Measurements from ENCODE around the gene CCN5. TPM values are rescaled to one million over a fixed set of nuclear protein-coding genes. Genes with fewer than 3 reads are reported as not detected.
A peak's percentile ranks its signal among the peaks of the same experiment; 100 is the strongest.

Gene CCN5
- total RNA-seq, 2 donors from 2014 or later = not detected

DNA sequence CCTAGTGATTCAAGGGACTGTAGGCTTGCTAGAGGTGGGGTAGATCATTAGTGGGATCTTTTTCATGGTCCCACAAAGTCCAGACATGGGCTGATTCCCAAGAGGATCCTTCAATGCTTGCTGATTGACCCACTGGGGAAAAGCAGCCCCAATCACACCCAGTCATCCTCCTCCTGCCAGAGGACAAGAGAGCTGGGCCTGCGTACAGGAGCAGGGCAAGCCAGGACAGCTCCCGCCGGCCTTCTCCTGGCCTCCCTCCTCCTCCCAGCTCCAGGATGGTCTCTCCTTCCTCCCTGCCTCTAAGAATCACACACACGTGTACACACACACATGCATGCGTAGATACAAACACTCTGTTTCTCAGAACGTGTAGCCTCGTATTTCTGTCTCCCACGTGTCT, 57.5 kb downstream of the CCN5 start:
- peaks cover 3% of the 10 kb centered on the region for H3K27me3 Mint-ChIP-seq (ENCODE audit: insufficient read depth)
- Histone ChIP-seq H3K27ac (ENCODE audit: low read depth, low read length) (no peak overlapping the region), H3K9ac (ENCODE audit: extremely low read depth, low read length, poor library complexity, severe bottlenecking) (no peak overlapping the region), H3K4me1 (ENCODE audit: control insufficient read depth, insufficient read depth, low read length) (no peaks in the 10 kb centered on the region), H3K4me3 (ENCODE audit: low read length) (no peak overlapping the region), H3K27me3 (ENCODE audit: control insufficient read depth, insufficient read depth, low read length, poor library complexity, severe bottlenecking) (peaks cover 11% of the 10 kb centered on the region), H3K36me3 (ENCODE audit: control insufficient read depth, insufficient read depth, low read length) (no peaks in the 10 kb centered on the region), H3K9me3 (ENCODE audit: control insufficient read depth, low read length) (no peaks in the 10 kb centered on the region)
- H3K36me3 Mint-ChIP-seq (ENCODE audit: low read depth) = no peaks in the 10 kb centered on the region
- DNase-seq = no peak
- H3K9me3 Mint-ChIP-seq = no peaks in the 10 kb centered on the region
- WGBS, 2 experiments (ENCODE audit: insufficient coverage in 1 of 2, insufficient read length in 1 of 2) = 81 to 82% methylated on average over 7 to 8 of the region's 8 CpGs
- H3K27ac Mint-ChIP-seq = no peak overlapping the region
- no peaks in the 10 kb centered on the region for H3K4me1 Mint-ChIP-seq
- TF ChIP-seq, protein P1, sequence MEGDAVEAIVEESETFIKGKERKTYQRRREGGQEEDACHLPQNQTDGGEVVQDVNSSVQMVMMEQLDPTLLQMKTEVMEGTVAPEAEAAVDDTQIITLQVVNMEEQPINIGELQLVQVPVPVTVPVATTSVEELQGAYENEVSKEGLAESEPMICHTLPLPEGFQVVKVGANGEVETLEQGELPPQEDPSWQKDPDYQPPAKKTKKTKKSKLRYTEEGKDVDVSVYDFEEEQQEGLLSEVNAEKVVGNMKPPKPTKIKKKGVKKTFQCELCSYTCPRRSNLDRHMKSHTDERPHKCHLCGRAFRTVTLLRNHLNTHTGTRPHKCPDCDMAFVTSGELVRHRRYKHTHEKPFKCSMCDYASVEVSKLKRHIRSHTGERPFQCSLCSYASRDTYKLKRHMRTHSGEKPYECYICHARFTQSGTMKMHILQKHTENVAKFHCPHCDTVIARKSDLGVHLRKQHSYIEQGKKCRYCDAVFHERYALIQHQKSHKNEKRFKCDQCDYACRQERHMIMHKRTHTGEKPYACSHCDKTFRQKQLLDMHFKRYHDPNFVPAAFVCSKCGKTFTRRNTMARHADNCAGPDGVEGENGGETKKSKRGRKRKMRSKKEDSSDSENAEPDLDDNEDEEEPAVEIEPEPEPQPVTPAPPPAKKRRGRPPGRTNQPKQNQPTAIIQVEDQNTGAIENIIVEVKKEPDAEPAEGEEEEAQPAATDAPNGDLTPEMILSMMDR (conservative IDR thresholded peaks at IDR 0.05) = no peak
- H3K4me3 Mint-ChIP-seq = no peak overlapping the region

DNA sequence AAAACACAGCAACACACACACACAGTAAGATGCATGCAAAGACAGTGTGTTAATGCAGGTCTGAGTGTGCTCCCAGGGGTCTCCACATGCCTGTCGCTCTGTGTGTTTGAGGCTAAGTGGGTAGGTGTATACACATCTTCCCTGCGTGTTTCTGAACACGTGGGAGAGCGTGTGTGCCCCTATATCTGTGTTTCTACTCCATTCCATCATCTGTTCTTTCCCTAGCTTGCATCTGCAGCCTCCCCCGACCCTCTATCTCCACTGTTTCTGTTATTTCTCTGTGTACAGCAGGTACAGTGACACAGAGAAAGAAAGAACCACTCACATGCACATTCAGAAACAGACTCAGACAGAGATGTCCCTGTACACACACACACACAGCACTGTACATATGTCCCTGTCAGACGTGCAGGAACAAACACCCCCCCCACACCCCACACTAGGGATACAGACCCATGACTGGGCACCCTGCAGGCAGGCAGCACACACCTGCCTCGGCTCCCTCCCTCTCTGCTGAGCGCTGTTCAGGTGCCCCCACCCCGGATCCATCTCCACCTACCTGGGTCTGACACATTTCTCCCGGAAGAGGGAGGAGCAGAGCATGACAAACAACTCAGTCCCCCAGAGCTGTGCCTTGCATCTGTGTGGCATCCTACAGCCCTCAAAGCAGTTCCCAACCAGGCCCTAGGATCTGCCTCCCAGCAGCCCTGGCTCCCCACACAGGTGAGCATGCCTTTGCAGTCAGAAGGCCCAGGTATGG, 58.1 kb downstream of the CCN5 start:
- no peaks in the 10 kb centered on the region for H3K4me1 ChIP-seq (ENCODE audit: control insufficient read depth, insufficient read depth, low read length)
- H3K27ac ChIP-seq (ENCODE audit: low read depth, low read length) = no peak overlapping the region
- Mint-ChIP-seq H3K27ac (no peak overlapping the region), H3K4me1 (no peaks in the 10 kb centered on the region), H3K36me3 (ENCODE audit: low read depth) (no peaks in the 10 kb centered on the region), H3K9me3 (no peaks in the 10 kb centered on the region), H3K4me3 (no peak overlapping the region), H3K27me3 (ENCODE audit: insufficient read depth) (peaks cover 3% of the 10 kb centered on the region)
- H3K27me3 ChIP-seq (ENCODE audit: control insufficient read depth, insufficient read depth, low read length, poor library complexity, severe bottlenecking) = peaks cover 11% of the 10 kb centered on the region
- H3K4me3 ChIP-seq (ENCODE audit: low read length) = no peak overlapping the region
- 76 to 84% methylated on average over 4 to 10 of the region's 10 CpGs for WGBS, 2 experiments (ENCODE audit: insufficient coverage in 1 of 2, insufficient read length in 1 of 2)
- no peaks in the 10 kb centered on the region for H3K9me3 ChIP-seq (ENCODE audit: control insufficient read depth, low read length)
- DNase-seq = no peak
- H3K36me3 ChIP-seq (ENCODE audit: control insufficient read depth, insufficient read depth, low read length) = no peaks in the 10 kb centered on the region
- TF ChIP-seq, protein P1 (conservative IDR thresholded peaks at IDR 0.05) = no peak
- no peak overlapping the region for H3K9ac ChIP-seq (ENCODE audit: extremely low read depth, low read length, poor library complexity, severe bottlenecking)

DNA sequence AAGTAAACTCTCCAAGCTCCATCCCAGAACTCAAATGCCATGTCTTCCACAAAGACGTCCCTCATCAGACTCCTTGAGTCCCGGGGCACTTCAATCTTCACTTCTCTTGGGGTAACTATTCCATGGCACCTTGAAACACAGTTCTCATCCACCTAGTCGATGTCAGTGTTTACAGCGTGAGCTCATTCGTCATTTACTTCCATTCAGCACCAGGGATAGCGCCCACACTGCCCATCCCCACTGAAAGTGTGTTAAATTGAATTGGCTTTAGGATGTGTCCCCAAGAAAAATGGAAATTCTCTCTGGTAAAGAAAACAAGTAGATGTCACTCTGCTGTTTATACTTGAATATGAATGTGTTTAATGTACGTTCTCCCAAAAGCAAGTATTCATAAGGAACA, 61.8 kb downstream of the CCN5 start:
- H3K27ac ChIP-seq (ENCODE audit: low read depth, low read length) = no peak overlapping the region
- no peaks in the 10 kb centered on the region for H3K36me3 Mint-ChIP-seq (ENCODE audit: low read depth)
- no peak overlapping the region for H3K4me3 ChIP-seq (ENCODE audit: low read length)
- WGBS, 2 experiments (ENCODE audit: insufficient coverage in 1 of 2, insufficient read length in 1 of 2) = 21% methylated on average over 7 of the region's 7 CpGs; no CpG with 5 or more reads in 1 of the 2 experiments
- peak; percentile 84 for DNase-seq
- no peaks in the 10 kb centered on the region for H3K4me1 Mint-ChIP-seq
- no peak overlapping the region for H3K4me3 Mint-ChIP-seq
- H3K27me3 Mint-ChIP-seq (ENCODE audit: insufficient read depth) = peaks cover 3% of the 10 kb centered on the region
- H3K9ac ChIP-seq (ENCODE audit: extremely low read depth, low read length, poor library complexity, severe bottlenecking) = no peak overlapping the region
- no peak overlapping the region for H3K27ac Mint-ChIP-seq
- H3K4me1 ChIP-seq (ENCODE audit: control insufficient read depth, insufficient read depth, low read length) = no peaks in the 10 kb centered on the region
- peaks cover 11% of the 10 kb centered on the region for H3K27me3 ChIP-seq (ENCODE audit: control insufficient read depth, insufficient read depth, low read length, poor library complexity, severe bottlenecking)
- no peaks in the 10 kb centered on the region for H3K9me3 Mint-ChIP-seq
- no peaks in the 10 kb centered on the region for H3K36me3 ChIP-seq (ENCODE audit: control insufficient read depth, insufficient read depth, low read length)
- no peaks in the 10 kb centered on the region for H3K9me3 ChIP-seq (ENCODE audit: control insufficient read depth, low read length)
- TF ChIP-seq, protein P1 (conservative IDR thresholded peaks at IDR 0.05) = no peak

Other genes with a start within 250 kb of the CCN5 start
- 10 to 100 TPM; 18.3 to 19.4 TPM for gene TTPAL, start 239.5 kb upstream of the CCN5 start, total RNA-seq
- gene SERINC3, start 193.3 kb upstream of the CCN5 start, total RNA-seq = 10 to 100 TPM; 75.6 to 91.3 TPM
- 10 to 100 TPM; 61.5 to 77.6 TPM for gene PKIG, start 132.8 kb upstream of the CCN5 start, total RNA-seq
- 10 to 100 TPM; 12.8 to 15.9 TPM for gene ADA, start 63.7 kb upstream of the CCN5 start, total RNA-seq
- gene KCNK15, start 30.5 kb downstream of the CCN5 start, total RNA-seq = under 1 TPM; 0.15 to 0.22 TPM
- 10 to 100 TPM in 1 of 2 donors, 1 to 10 TPM in 1; 4.3 to 13.0 TPM for gene RIMS4, start 95.2 kb downstream of the CCN5 start, total RNA-seq
- 100 to 1,000 TPM; 183 to 193 TPM for gene YWHAB, start 170.3 kb downstream of the CCN5 start, total RNA-seq
- 100 to 1,000 TPM; 129 to 142 TPM for gene PABPC1L, start 194.7 kb downstream of the CCN5 start, total RNA-seq
- 10 to 100 TPM; 43.6 to 43.9 TPM for gene TOMM34, start 245.0 kb downstream of the CCN5 start, total RNA-seq